ENCODE data around the gene C2.

DNA sequence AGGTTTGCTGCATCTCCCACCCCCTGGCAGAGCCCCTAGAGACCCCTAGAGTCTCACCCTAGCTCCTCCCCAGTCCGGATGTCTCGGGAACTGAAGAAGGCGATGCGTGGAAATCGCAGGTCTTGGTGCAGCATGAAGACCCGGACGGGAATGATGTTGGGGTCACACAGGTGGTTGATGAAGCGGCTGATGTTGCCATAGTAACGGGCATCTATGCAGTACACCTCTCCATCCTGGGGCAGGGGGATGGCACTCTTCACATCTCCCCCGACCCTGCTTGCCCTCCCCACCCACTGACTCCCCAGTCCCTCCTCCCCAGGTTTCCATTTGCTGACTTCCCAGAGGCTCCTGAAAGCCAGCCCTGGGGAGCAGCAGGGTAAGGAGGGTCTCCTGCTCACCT, 46.9 kb upstream of the C2 start:
- TF ChIP-seq, protein P1, sequence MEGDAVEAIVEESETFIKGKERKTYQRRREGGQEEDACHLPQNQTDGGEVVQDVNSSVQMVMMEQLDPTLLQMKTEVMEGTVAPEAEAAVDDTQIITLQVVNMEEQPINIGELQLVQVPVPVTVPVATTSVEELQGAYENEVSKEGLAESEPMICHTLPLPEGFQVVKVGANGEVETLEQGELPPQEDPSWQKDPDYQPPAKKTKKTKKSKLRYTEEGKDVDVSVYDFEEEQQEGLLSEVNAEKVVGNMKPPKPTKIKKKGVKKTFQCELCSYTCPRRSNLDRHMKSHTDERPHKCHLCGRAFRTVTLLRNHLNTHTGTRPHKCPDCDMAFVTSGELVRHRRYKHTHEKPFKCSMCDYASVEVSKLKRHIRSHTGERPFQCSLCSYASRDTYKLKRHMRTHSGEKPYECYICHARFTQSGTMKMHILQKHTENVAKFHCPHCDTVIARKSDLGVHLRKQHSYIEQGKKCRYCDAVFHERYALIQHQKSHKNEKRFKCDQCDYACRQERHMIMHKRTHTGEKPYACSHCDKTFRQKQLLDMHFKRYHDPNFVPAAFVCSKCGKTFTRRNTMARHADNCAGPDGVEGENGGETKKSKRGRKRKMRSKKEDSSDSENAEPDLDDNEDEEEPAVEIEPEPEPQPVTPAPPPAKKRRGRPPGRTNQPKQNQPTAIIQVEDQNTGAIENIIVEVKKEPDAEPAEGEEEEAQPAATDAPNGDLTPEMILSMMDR (IDR thresholded peaks at IDR 0.05; ENCODE audit: insufficient read depth, low read length): no peak
- TF ChIP-seq POLR2AphosphoS5 (IDR thresholded peaks at IDR 0.05; ENCODE audit: low read depth): no peak
- TF ChIP-seq, protein P2, sequence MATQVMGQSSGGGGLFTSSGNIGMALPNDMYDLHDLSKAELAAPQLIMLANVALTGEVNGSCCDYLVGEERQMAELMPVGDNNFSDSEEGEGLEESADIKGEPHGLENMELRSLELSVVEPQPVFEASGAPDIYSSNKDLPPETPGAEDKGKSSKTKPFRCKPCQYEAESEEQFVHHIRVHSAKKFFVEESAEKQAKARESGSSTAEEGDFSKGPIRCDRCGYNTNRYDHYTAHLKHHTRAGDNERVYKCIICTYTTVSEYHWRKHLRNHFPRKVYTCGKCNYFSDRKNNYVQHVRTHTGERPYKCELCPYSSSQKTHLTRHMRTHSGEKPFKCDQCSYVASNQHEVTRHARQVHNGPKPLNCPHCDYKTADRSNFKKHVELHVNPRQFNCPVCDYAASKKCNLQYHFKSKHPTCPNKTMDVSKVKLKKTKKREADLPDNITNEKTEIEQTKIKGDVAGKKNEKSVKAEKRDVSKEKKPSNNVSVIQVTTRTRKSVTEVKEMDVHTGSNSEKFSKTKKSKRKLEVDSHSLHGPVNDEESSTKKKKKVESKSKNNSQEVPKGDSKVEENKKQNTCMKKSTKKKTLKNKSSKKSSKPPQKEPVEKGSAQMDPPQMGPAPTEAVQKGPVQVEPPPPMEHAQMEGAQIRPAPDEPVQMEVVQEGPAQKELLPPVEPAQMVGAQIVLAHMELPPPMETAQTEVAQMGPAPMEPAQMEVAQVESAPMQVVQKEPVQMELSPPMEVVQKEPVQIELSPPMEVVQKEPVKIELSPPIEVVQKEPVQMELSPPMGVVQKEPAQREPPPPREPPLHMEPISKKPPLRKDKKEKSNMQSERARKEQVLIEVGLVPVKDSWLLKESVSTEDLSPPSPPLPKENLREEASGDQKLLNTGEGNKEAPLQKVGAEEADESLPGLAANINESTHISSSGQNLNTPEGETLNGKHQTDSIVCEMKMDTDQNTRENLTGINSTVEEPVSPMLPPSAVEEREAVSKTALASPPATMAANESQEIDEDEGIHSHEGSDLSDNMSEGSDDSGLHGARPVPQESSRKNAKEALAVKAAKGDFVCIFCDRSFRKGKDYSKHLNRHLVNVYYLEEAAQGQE (IDR thresholded peaks at IDR 0.05; ENCODE audit: insufficient replicate concordance, low read depth): no peak
- no peak for TF ChIP-seq GABPA (IDR thresholded peaks at IDR 0.05; ENCODE audit: low read depth)
